GM10248 (cell line): ENCODE measurements around the gene CST11.

Experiments used
- CTCF ChIA-PET: fragments of 300-600 bp; sonication (Branson Sonifier 250); formaldehyde crosslinking; extraction: SDS; loops from one replicate; lab custom pipeline; 2021; ENCODE audit warnings: antibody characterized with exemption; lab: Yijun Ruan, JAX
- POLR2A ChIA-PET: fragments of 350-650 bp; sonication (Branson Sonifier 250); formaldehyde crosslinking; extraction: SDS; loops from one replicate; lab custom pipeline; 2020; ENCODE audit warnings: antibody characterized with exemption; lab: Yijun Ruan, JAX
- DNase-seq: peaks from one replicate; pipeline ENCODE4 v3.0.0; 2012; ENCODE audit errors: extremely low spot score
- CTCF ChIP-seq: IDR thresholded peaks from 2 replicates; pipeline ENCODE4 v1.5.1; 2012; ENCODE audit warnings: mild to moderate bottlenecking, low read depth; ENCODE audit errors: extremely low read depth, missing control alignments, control extremely low read depth

Gene CST11

GRCh38 chr20:23419657-23419994 lies 33.0 kb downstream of the CST11 start:
- ChIA-PET POLR2A (no interaction called here), CTCF (interaction anchor here (0.8 to 9.8 kb wide), 9 partner anchors 10 to 62 kb away, joined by 3 to 73 read pairs (median 5); no protein-coding TSS in a partner anchor)
- DNase-seq = no peak
- no peak for TF ChIP-seq CTCF

- CTCF ChIA-PET = interaction anchor here (0.8 to 9.8 kb wide), 8 partner anchors 9 to 68 kb away, joined by 3 to 73 read pairs (median 4); no protein-coding TSS in a partner anchor
- TF ChIP-seq CTCF = no peak
- DNase-seq = no peak
- POLR2A ChIA-PET = interaction anchor here (1.0 kb wide), 1 partner anchor 10 kb away, joined by 4 read pairs; no protein-coding TSS in a partner anchor
Measured at GRCh38 chr20:23417861-23418260, 34.8 kb downstream of the CST11 start.

- ChIA-PET CTCF (interaction anchor here (0.8 to 9.8 kb wide), 6 partner anchors 12 to 61 kb away, joined by 3 to 73 read pairs (median 4); no protein-coding TSS in a partner anchor), POLR2A (no interaction called here)
- DNase-seq = no peak
- no peak for TF ChIP-seq CTCF
Measured at GRCh38 chr20:23415959-23416583, 36.6 kb downstream of the CST11 start.

- TF ChIP-seq CTCF = no peak
- ChIA-PET CTCF (interaction anchor here (0.8 to 9.8 kb wide), 6 partner anchors 11 to 60 kb away, joined by 3 to 73 read pairs (median 4); no protein-coding TSS in a partner anchor), POLR2A (no interaction called here)
- DNase-seq = no peak
Measured at GRCh38 chr20:23415555-23415954, 37.1 kb downstream of the CST11 start.

- ChIA-PET CTCF (interaction anchor here (1.4 to 9.8 kb wide), 3 partner anchors 10 to 27 kb away, joined by 4 to 73 read pairs (median 4); no protein-coding TSS in a partner anchor), POLR2A (no interaction called here)
- no peak for TF ChIP-seq CTCF
- no peak for DNase-seq
Measured at GRCh38 chr20:23414526-23415188, 38.0 kb downstream of the CST11 start.

GRCh38 chr20:23413862-23414422 lies 38.7 kb downstream of the CST11 start:
- TF ChIP-seq CTCF = no peak
- no peak for DNase-seq
- ChIA-PET CTCF (interaction anchor here (1.4 to 9.8 kb wide), 2 partner anchors 10 to 28 kb away, joined by 4 to 73 read pairs; no protein-coding TSS in a partner anchor), POLR2A (no interaction called here)
